Nephron (organoid): ENCODE measurements around the gene TNK2.
"Not testable (repeated sequence)": the region's sequence is repeated elsewhere in the genome, so short reads cannot be mapped to it uniquely, and the experiment has no call there.

Experiments used
- H3K27ac Mint-ChIP-seq, 3 experiments: 2 replicates each; pipeline ENCODE4 v1.8.0; 2020; ENCODE audit warnings: mixed read lengths in 3 of 3, mild to moderate bottlenecking in 2 of 3, moderate library complexity in 1 of 3
- H3K27me3 Mint-ChIP-seq: 2 replicates; pipeline ENCODE4 v1.8.0; 2021; ENCODE audit warnings: low read depth, mild to moderate bottlenecking, moderate library complexity, mixed read lengths
- H3K36me3 Mint-ChIP-seq: 2 replicates; pipeline ENCODE4 v1.8.0; 2020; ENCODE audit warnings: low read depth, mixed read lengths
- H3K4me1 Mint-ChIP-seq: 2 replicates; pipeline ENCODE4 v1.8.0; 2020; ENCODE audit warnings: mixed read lengths
- H3K4me3 Mint-ChIP-seq, 3 experiments: 2 replicates each; pipeline ENCODE4 v1.8.0; 2020; ENCODE audit warnings: mild to moderate bottlenecking in 3 of 3, mixed read lengths in 3 of 3, moderate library complexity in 2 of 3
- H3K9me3 Mint-ChIP-seq: 2 replicates; pipeline ENCODE4 v1.8.0; 2020; ENCODE audit warnings: mixed read lengths
- CTCF ChIP-seq, 3 experiments: fragments of 200-600 bp; sonication (generic); IDR thresholded peaks; one replicate each; pipeline ENCODE4 v1.5.0; 2021; ENCODE audit warnings: antibody characterized with exemption in 3 of 3; ENCODE audit not compliant: unreplicated experiment in 3 of 3

TNK2 gene

GRCh38 chr3:195918176-195918575 is 9.8 kb upstream of the TNK2 start:
- no peak for TF ChIP-seq CTCF (IDR thresholded peaks at IDR 0.05; ENCODE audit: unreplicated experiment in 3 of 3)
- Mint-ChIP-seq H3K36me3 (no peaks in the 10 kb centered on the region), H3K4me3 (no peak overlapping the region), H3K9me3 (no peaks in the 10 kb centered on the region), H3K4me1 (peaks cover 9% of the 10 kb centered on the region), H3K27me3 (peaks cover 32% of the 10 kb centered on the region), H3K27ac (no peak overlapping the region)

- H3K36me3 Mint-ChIP-seq = no peaks in the 10 kb centered on the region
- no peaks in the 10 kb centered on the region for H3K9me3 Mint-ChIP-seq
- peaks cover 9% of the 10 kb centered on the region for H3K4me1 Mint-ChIP-seq
- no peak for TF ChIP-seq CTCF (IDR thresholded peaks at IDR 0.05; ENCODE audit: unreplicated experiment in 3 of 3)
- H3K4me3 Mint-ChIP-seq = no peak overlapping the region
- H3K27ac Mint-ChIP-seq = no peak overlapping the region
- peaks cover 32% of the 10 kb centered on the region for H3K27me3 Mint-ChIP-seq
These were observed 8.6 kb upstream of the TNK2 start for GRCh38 chr3:195916991-195917390.

GRCh38 chr3:195916291-195916690 is 7.9 kb upstream of the TNK2 start:
- Mint-ChIP-seq H3K27ac (no peak overlapping the region), H3K9me3 (no peaks in the 10 kb centered on the region), H3K36me3 (no peaks in the 10 kb centered on the region), H3K4me3 (no peak overlapping the region), H3K27me3 (peaks cover 29% of the 10 kb centered on the region), H3K4me1 (peaks cover 9% of the 10 kb centered on the region)
- TF ChIP-seq CTCF (IDR thresholded peaks at IDR 0.05; ENCODE audit: unreplicated experiment in 3 of 3) = no peak

- Mint-ChIP-seq H3K27ac (peak overlapping the region; percentile 27 to 53 (median 37)), H3K4me3 (peak overlapping the region; percentile 6 to 64 (median 26)), H3K27me3 (peaks cover 35% of the 10 kb centered on the region), H3K9me3 (no peaks in the 10 kb centered on the region), H3K36me3 (no peaks in the 10 kb centered on the region), H3K4me1 (peaks cover 9% of the 10 kb centered on the region)
- peak; percentile 92 to 96 (median 96) for TF ChIP-seq CTCF (IDR thresholded peaks at IDR 0.05; ENCODE audit: unreplicated experiment in 3 of 3)
These were observed 6.5 kb upstream of the TNK2 start for GRCh38 chr3:195914648-195915473.

- Mint-ChIP-seq H3K27me3 (peaks cover 35% of the 10 kb centered on the region), H3K27ac (peak overlapping the region in 1 of 3 experiments; percentile 37)
- not testable (repeated sequence) for H3K9me3 Mint-ChIP-seq, H3K36me3 Mint-ChIP-seq, H3K4me1 Mint-ChIP-seq, H3K4me3 Mint-ChIP-seq
These were observed 5.8 kb upstream of the TNK2 start for GRCh38 chr3:195914146-195914545.

GRCh38 chr3:195913382-195913781 is 5.0 kb upstream of the TNK2 start:
- no peaks in the 10 kb centered on the region for H3K9me3 Mint-ChIP-seq
- TF ChIP-seq CTCF (IDR thresholded peaks at IDR 0.05; ENCODE audit: unreplicated experiment in 3 of 3) = no peak
- H3K4me1 Mint-ChIP-seq = peaks cover 10% of the 10 kb centered on the region
- H3K27me3 Mint-ChIP-seq = peaks cover 32% of the 10 kb centered on the region
- no peak overlapping the region for H3K27ac Mint-ChIP-seq
- no peak overlapping the region for H3K4me3 Mint-ChIP-seq
- no peaks in the 10 kb centered on the region for H3K36me3 Mint-ChIP-seq
